ENCODE data around the gene ZFP3.
"Not testable (repeated sequence)": the region's sequence is repeated elsewhere in the genome, so short reads cannot be mapped to it uniquely, and the experiment has no call there.

The ZFP3 gene

GRCh38 chr17:5080591-5080990, 2.3 kb downstream of the ZFP3 start:
- DNase-seq, result no peak

- no peak for DNase-seq
Measured at GRCh38 chr17:5092218-5093010, 14.1 kb downstream of the ZFP3 start.

GRCh38 chr17:5096731-5097100, 18.4 kb downstream of the ZFP3 start:
- no peak for DNase-seq

DNA sequence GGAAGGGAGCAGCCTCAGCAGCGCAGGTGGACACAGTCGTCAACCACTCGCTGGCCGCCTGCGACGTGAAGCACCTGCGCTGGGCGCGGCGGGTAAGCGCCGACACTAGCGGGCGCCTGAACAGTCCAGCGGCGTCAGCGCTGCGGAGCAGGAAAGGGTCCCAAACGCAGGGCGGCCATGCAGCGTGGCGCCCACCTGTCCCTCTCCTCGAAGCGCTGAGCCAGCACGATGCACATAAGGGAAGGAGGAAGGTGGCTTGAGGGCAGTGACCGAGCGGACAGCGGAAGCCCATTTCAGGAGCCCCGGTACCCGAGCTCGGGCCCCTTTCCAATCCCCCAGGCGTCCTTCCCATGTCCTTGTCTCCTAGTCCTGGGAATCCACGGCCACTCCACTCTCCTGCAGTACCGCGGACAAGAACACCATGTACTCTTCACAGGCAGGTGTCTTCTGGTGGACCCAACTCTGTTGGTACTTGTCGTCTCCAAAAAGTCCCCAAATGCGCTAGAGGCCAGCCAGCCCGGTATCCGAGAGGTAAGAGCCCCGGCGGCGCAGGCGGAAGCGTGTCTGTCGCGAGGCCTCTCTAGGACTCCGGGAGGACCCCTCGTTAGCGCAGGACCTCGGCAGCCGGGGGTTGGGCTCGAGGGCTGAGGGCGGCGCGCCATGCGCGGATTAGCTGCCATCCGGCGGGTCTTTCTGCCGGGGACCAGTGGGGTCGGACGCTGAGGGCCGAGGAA, 19.0 kb downstream of the ZFP3 start:
- DNase-seq, result no peak

- no peak for DNase-seq
Measured at GRCh38 chr17:5099271-5099670, 21.0 kb downstream of the ZFP3 start.

DNA sequence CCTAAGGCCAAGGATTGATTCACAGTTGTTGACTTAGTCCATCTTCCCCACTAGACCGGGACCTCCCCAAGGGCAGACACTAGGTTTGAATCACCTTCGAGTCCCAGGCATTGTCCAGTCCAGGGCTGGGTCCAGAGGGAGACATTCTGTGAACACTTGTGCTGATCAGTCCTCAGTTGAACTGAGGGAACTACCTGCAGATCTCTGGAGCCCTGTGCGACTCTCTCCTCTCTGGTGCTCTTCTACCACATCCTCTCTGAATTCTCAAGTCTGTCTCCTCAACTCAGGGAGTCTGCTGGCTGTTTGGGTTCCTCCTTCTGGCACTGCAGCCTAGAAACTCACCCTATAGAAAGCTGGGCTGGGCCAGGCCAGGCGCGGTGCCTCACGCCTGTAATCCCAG, 22.6 kb downstream of the ZFP3 start:
- DNase-seq, result no peak

DNA sequence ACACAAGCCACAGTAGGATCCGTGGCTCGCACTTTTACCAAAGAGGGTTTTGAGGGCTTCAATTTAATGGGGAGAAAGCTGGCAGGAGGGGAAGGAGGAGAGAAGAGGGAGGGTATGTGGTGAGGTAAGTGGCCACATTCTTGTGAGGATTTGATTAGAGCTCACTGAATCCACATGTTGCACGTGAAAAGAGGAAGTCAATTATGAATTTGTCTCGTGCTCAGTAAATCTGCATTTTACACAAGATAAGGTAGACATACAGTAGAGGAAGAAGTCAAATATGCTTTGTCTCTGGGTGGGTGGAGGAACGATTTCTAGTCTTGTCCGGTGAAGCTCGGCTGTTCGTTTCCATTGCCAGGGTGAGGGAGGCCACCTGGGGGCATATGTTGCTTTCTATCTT, 32.5 kb downstream of the ZFP3 start:
- no peak for DNase-seq

DNA sequence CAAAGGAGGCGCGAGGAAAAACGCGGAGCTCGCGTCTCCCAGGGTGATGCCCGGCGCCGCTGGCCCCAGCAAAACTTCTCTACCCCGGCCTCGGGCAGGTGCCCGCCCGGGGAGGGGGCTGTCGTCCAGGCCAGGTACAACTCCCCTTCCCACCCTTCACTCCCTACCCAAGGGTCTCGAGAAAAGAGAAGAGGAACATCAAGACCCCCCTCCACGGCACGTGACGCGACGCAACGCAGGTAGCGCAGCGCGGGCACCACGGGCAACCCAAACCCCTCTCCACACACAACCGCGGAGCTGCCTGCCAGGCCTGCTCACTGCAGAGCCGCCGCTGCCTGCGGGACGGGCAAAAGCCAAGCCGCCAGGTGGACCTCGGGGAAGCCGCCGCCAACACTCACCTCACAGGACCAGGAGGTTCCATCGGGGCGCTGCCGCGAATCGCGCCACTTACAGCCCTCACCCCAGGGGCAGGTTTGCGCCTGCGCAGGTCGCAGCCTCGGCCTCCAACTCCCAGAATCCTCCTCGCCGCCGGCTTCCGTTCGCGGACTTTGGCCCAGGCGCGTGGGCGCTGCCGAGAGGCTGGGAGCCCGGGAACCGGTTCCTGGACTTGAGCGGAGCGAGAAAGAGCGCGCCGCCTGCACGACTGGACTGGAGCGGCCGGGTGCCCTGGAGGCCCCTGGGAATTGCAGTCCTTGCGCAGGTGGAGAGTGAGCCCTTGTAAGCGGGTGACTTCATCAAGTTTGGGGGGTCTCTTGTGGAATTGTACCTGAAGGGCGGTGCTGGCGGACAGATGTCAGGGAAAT, 33.3 kb downstream of the ZFP3 start, which contains the start of gene ZNF232:
Gene ZNF232, minus strand, starts transcription at position 477 of the 803 bp plus-strand sequence. Its CDS starts 56 bp downstream, at position 421.
- DNase-seq, result peak; percentile 91

GRCh38 chr17:5115673-5116651, 37.7 kb downstream of the ZFP3 start, which contains the start of gene USP6:
USP6 (plus strand) TSS chr17:5116032; CDS start chr17:5130368, 14,336 bp downstream.
- no peak for DNase-seq

- DNase-seq, result no peak
Measured at GRCh38 chr17:5118219-5118618, 40.0 kb downstream of the ZFP3 start.

- DNase-seq, result no peak
Measured at GRCh38 chr17:5120036-5120435, 41.8 kb downstream of the ZFP3 start.

- not testable (repeated sequence) for DNase-seq
Measured at GRCh38 chr17:5120436-5121185, 42.3 kb downstream of the ZFP3 start.

GRCh38 chr17:5121186-5121841, 43.0 kb downstream of the ZFP3 start:
- DNase-seq, result no peak

GRCh38 chr17:5122056-5122455, 43.8 kb downstream of the ZFP3 start:
- not testable (repeated sequence) for DNase-seq

GRCh38 chr17:5122586-5123342, 44.5 kb downstream of the ZFP3 start:
- DNase-seq, result no peak

GRCh38 chr17:5123343-5124124, 45.3 kb downstream of the ZFP3 start:
- DNase-seq, result no peak

DNA sequence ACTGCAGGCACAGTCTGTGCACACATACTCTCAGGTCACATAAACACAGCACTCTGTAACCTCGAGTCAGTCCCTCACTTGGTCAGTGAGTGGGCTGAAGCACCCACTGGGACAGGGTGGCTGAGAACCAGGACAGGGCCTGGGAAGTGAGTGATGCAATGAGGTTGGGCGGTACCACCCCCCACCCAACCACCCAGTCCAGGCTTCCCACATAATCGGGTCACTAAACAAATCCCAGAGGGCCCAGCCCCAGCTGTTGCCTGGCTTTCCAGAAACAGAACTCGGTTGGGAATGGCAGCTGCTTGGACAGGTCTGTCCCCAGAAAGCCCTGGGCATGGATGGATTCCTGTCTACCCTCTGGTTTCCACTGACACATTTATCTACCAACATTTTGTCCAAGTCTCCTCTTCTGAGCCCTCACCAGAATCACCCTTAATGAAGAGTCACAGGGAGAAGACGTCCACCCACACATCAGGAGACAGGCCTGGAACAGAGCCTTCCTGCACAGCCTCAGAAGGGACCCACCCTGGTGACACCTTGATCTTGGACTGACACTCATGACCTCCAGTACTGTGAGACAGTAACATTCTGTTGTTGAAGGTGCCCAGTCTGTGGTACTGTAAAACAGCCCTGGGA, 46.0 kb downstream of the ZFP3 start:
- DNase-seq, result not testable (repeated sequence)

DNA sequence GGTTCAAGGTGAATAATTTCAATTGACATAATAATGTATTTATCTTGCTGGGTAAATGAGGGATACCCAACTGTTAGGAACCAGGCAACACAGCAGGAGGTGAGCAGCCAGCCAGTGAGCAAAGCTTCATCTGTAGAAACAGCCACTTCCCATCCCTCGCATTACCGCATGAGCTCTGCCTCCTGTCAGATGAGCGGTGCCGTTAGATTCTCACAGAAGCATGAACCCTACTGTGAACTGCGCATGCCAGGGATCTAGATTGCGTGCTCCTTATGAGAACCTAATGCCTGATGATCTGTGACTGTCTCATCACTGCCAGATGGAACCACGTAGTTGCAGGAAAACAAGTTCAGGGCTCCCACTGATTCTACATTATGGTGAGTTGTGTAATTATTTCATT, 46.6 kb downstream of the ZFP3 start:
- peak; percentile 8 for DNase-seq
